ENCODE results near the gene WNT16. TPM values are rescaled to one million over a fixed set of nuclear protein-coding genes. Genes with fewer than 3 reads are reported as not detected.

The WNT16 gene
- total and polyA plus RNA-seq, 2 donors (not counting 1 experiment from before 2014, with no cell fraction given): 1.2 to 3.8 TPM

- H3K4me3 ChIP-seq (replicated peaks in 1 of 4; ENCODE audit: control extremely low read depth in 1 of 4, insufficient read depth in 1 of 4, low read depth in 3 of 4, low read length in 4 of 4): no peak overlapping the region
- H3K9me3 ChIP-seq (ENCODE audit: control insufficient read depth, insufficient read depth, low read depth, low read length): no peaks in the 10 kb centered on the region
- no peaks in the 10 kb centered on the region for H3K27me3 ChIP-seq (ENCODE audit: control insufficient read depth, insufficient read depth, low read length)
- peaks cover 4% of the 10 kb centered on the region for H3K4me1 ChIP-seq (ENCODE audit: control insufficient read depth, extremely low read depth, insufficient read depth, low read length)
- H3K4me2 ChIP-seq (ENCODE audit: extremely low read depth, insufficient read depth, low read length): peak overlapping the region; percentile 4
- TF ChIP-seq CTCF (conservative IDR thresholded peaks at IDR 0.05 in 1 of 2, IDR thresholded peaks at IDR 0.05 in 1 of 2; ENCODE audit: low read depth in 1 of 2, low read length in 2 of 2): no peak
- TF ChIP-seq EZH2 (IDR thresholded peaks at IDR 0.05; ENCODE audit: low read length, missing control alignments): no peak
- H2AFZ ChIP-seq (ENCODE audit: low read length): no peak overlapping the region
- H3K36me3 ChIP-seq (ENCODE audit: control insufficient read depth, insufficient read depth, low read length): no peaks in the 10 kb centered on the region
- no peaks in the 10 kb centered on the region for H3K79me2 ChIP-seq (ENCODE audit: control insufficient read depth, insufficient read depth, low read length)
- no peak overlapping the region for H3K27ac ChIP-seq (ENCODE audit: insufficient read depth, low read length)
- H3K9ac ChIP-seq (ENCODE audit: insufficient read depth, low read length): no peak overlapping the region
- H4K20me1 ChIP-seq (ENCODE audit: control insufficient read depth, extremely low read depth, insufficient read depth, low read length): no peaks in the 10 kb centered on the region
- DNase-seq (ENCODE audit: low read depth in 2 of 2): peak; percentile 36 to 67
Measured at GRCh38 chr7:121372376-121373010, 43.7 kb downstream of the WNT16 start.

- no peak overlapping the region for H3K9ac ChIP-seq (ENCODE audit: insufficient read depth, low read length)
- no peaks in the 10 kb centered on the region for H3K36me3 ChIP-seq (ENCODE audit: control insufficient read depth, insufficient read depth, low read length)
- no peaks in the 10 kb centered on the region for H3K9me3 ChIP-seq (ENCODE audit: control insufficient read depth, insufficient read depth, low read depth, low read length)
- H3K27me3 ChIP-seq (ENCODE audit: control insufficient read depth, insufficient read depth, low read length): no peaks in the 10 kb centered on the region
- H4K20me1 ChIP-seq (ENCODE audit: control insufficient read depth, extremely low read depth, insufficient read depth, low read length): no peaks in the 10 kb centered on the region
- H3K27ac ChIP-seq (ENCODE audit: insufficient read depth, low read length): no peak overlapping the region
- peaks cover 4% of the 10 kb centered on the region for H3K4me1 ChIP-seq (ENCODE audit: control insufficient read depth, extremely low read depth, insufficient read depth, low read length)
- no peak for DNase-seq (ENCODE audit: low read depth in 2 of 2)
- TF ChIP-seq CTCF (conservative IDR thresholded peaks at IDR 0.05 in 1 of 2, IDR thresholded peaks at IDR 0.05 in 1 of 2; ENCODE audit: low read depth in 1 of 2, low read length in 2 of 2): no peak
- TF ChIP-seq EZH2 (IDR thresholded peaks at IDR 0.05; ENCODE audit: low read length, missing control alignments): no peak
- no peak overlapping the region for H3K4me3 ChIP-seq (replicated peaks in 1 of 4; ENCODE audit: control extremely low read depth in 1 of 4, insufficient read depth in 1 of 4, low read depth in 3 of 4, low read length in 4 of 4)
- H2AFZ ChIP-seq (ENCODE audit: low read length): no peak overlapping the region
- no peak overlapping the region for H3K4me2 ChIP-seq (ENCODE audit: extremely low read depth, insufficient read depth, low read length)
- no peaks in the 10 kb centered on the region for H3K79me2 ChIP-seq (ENCODE audit: control insufficient read depth, insufficient read depth, low read length)
Measured at GRCh38 chr7:121373177-121373576, 44.4 kb downstream of the WNT16 start.

DNA sequence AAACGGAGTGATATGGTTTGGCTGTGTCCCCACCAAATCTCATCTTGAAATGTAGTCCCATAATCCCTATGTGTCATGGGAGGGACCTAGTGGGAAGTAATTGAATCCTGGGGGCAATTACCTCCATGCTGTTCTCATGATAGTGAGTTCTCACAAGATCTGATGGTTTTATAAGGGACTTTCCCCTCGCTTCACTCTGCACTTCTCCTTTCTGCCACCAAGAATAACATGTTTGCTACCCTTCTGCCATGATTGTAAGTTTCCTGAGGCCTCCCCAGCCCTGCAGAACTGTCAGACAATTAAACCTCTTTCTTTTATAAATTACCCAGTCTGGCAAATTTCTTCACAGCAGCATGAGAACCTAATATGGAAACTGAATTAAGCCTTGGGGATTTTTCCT lies 48.2 kb downstream of the WNT16 start:
- no peaks in the 10 kb centered on the region for H3K36me3 ChIP-seq (ENCODE audit: control insufficient read depth, insufficient read depth, low read length)
- no peaks in the 10 kb centered on the region for H4K20me1 ChIP-seq (ENCODE audit: control insufficient read depth, extremely low read depth, insufficient read depth, low read length)
- no peak for DNase-seq (ENCODE audit: low read depth in 2 of 2)
- H3K9me3 ChIP-seq (ENCODE audit: control insufficient read depth, insufficient read depth, low read depth, low read length): no peaks in the 10 kb centered on the region
- H3K4me2 ChIP-seq (ENCODE audit: extremely low read depth, insufficient read depth, low read length): no peak overlapping the region
- H3K4me3 ChIP-seq (replicated peaks in 1 of 4; ENCODE audit: control extremely low read depth in 1 of 4, insufficient read depth in 1 of 4, low read depth in 3 of 4, low read length in 4 of 4): no peak overlapping the region
- no peak overlapping the region for H3K27ac ChIP-seq (ENCODE audit: insufficient read depth, low read length)
- H3K27me3 ChIP-seq (ENCODE audit: control insufficient read depth, insufficient read depth, low read length): no peaks in the 10 kb centered on the region
- H2AFZ ChIP-seq (ENCODE audit: low read length): no peak overlapping the region
- H3K79me2 ChIP-seq (ENCODE audit: control insufficient read depth, insufficient read depth, low read length): no peaks in the 10 kb centered on the region
- no peak overlapping the region for H3K9ac ChIP-seq (ENCODE audit: insufficient read depth, low read length)
- TF ChIP-seq CTCF (conservative IDR thresholded peaks at IDR 0.05 in 1 of 2, IDR thresholded peaks at IDR 0.05 in 1 of 2; ENCODE audit: low read depth in 1 of 2, low read length in 2 of 2) (no peak), EZH2 (IDR thresholded peaks at IDR 0.05; ENCODE audit: low read length, missing control alignments) (no peak)
- H3K4me1 ChIP-seq (ENCODE audit: control insufficient read depth, extremely low read depth, insufficient read depth, low read length): peaks cover 2% of the 10 kb centered on the region

All from fibroblast of lung (primary cell).